Upper lobe of left lung (tissue), 4 donors: ENCODE measurements around the gene AKAP11.

Experiments
- POLR2A ChIP-seq, 4 donors: fragments of 450-650 bp; IDR thresholded peaks; one replicate each; pipeline ENCODE4 v1.5.1; 2016 to 2017; ENCODE audit warnings: antibody characterized with exemption in 4 of 4, mild to moderate bottlenecking in 2 of 4
- POLR2AphosphoS5 ChIP-seq, 2 donors: sonication (generic); formaldehyde crosslinking; IDR thresholded peaks; one replicate each; pipeline ENCODE4 v1.5.1; 2017; ENCODE audit warnings: antibody characterized with exemption in 2 of 2
- TF ChIP-seq, protein P1 (sequence below), 6 experiments: fragments of 450-650 bp in 4 of 6; fragments of 200-600 bp in 2 of 6; sonication (generic) in 2 of 6; IDR thresholded peaks; one replicate each; pipeline ENCODE4 v1.5.1; 2016 to 2019; ENCODE audit warnings: antibody characterized with exemption in 6 of 6

GRCh38 chr13:42355491-42356183 lies 83.7 kb downstream of the AKAP11 start:
- TF ChIP-seq POLR2A (IDR thresholded peaks at IDR 0.05) (no peak), POLR2AphosphoS5 (IDR thresholded peaks at IDR 0.05) (no peak)
- TF ChIP-seq, protein P1, sequence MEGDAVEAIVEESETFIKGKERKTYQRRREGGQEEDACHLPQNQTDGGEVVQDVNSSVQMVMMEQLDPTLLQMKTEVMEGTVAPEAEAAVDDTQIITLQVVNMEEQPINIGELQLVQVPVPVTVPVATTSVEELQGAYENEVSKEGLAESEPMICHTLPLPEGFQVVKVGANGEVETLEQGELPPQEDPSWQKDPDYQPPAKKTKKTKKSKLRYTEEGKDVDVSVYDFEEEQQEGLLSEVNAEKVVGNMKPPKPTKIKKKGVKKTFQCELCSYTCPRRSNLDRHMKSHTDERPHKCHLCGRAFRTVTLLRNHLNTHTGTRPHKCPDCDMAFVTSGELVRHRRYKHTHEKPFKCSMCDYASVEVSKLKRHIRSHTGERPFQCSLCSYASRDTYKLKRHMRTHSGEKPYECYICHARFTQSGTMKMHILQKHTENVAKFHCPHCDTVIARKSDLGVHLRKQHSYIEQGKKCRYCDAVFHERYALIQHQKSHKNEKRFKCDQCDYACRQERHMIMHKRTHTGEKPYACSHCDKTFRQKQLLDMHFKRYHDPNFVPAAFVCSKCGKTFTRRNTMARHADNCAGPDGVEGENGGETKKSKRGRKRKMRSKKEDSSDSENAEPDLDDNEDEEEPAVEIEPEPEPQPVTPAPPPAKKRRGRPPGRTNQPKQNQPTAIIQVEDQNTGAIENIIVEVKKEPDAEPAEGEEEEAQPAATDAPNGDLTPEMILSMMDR (IDR thresholded peaks at IDR 0.05): no peak
